HepG2 (cell line): ENCODE results near the gene CALR. TPM values are rescaled to one million over a fixed set of nuclear protein-coding genes. Genes with fewer than 3 reads are reported as not detected.

Experiments
- CENPT ChIP-seq: sonication (generic); formaldehyde crosslinking; IDR thresholded peaks from 2 replicates; pipeline ENCODE4 v1.8.0; 2022; ENCODE audit warnings: low read depth, mild to moderate bottlenecking, moderate library complexity, missing genetic modification reagents
- EHMT2 ChIP-seq: fragments of 200-600 bp; sonication (generic); IDR thresholded peaks from 2 replicates; pipeline ENCODE4 v1.7.0; 2017; ENCODE audit warnings: antibody characterized with exemption, low read depth, low read length, borderline replicate concordance
- EP300 ChIP-seq, 3 experiments: sonication (generic) in 1 of 3; formaldehyde crosslinking in 1 of 3; IDR thresholded peaks; 2 replicates each; pipeline versions ENCODE4 v1.5.1 to v1.6.1; 2011 to 2020; ENCODE audit warnings: low read depth in 2 of 3, low read length in 2 of 3, borderline replicate concordance in 1 of 3, improper control_type of control experiment in 1 of 3, mild to moderate bottlenecking in 1 of 3, missing genetic modification reagents in 1 of 3, moderate library complexity in 1 of 3
- GABPA ChIP-seq, 2 experiments: IDR thresholded peaks; 2 replicates each; pipeline ENCODE4 v1.6.1; 2011 to 2016; ENCODE audit warnings: low read depth in 2 of 2, low read length in 1 of 2, missing biosample characterization in 1 of 2, missing genetic modification characterization in 1 of 2
- JARID2 ChIP-seq: sonication (generic); formaldehyde crosslinking; IDR thresholded peaks from 2 replicates; pipeline ENCODE4 v1.8.1; 2023; ENCODE audit warnings: missing genetic modification reagents, inconsistent platforms; ENCODE audit not compliant: insufficient replicate concordance
- KDM5A ChIP-seq: fragments of 200-600 bp; sonication (generic); IDR thresholded peaks from 2 replicates; pipeline ENCODE4 v1.7.0; 2018; ENCODE audit warnings: antibody characterized with exemption, mild to moderate bottlenecking, low read length, borderline replicate concordance
- SMAD3 ChIP-seq: sonication (generic); formaldehyde crosslinking; IDR thresholded peaks from 2 replicates; pipeline ENCODE4 v1.4.0; 2020; ENCODE audit warnings: missing genetic modification reagents
- SRF ChIP-seq: IDR thresholded peaks from 2 replicates; pipeline ENCODE4 v1.6.1; 2011; ENCODE audit warnings: mild to moderate bottlenecking, low read depth, low read length, moderate library complexity
- TOE1 ChIP-seq: sonication (generic); formaldehyde crosslinking; IDR thresholded peaks from 2 replicates; pipeline ENCODE4 v1.4.0; 2020; ENCODE audit warnings: mild to moderate bottlenecking, missing genetic modification reagents
- ZNF101 ChIP-seq: sonication (generic); formaldehyde crosslinking; IDR thresholded peaks from 2 replicates; pipeline ENCODE4 v1.4.0; 2020; ENCODE audit warnings: mild to moderate bottlenecking, low read depth, missing genetic modification reagents, borderline replicate concordance
- polyA plus RNA-seq, 8 experiments: library from polyadenylated mRNA; depleted of rRNA in 3 of 8; stranded (reverse) in 7 of 8; unstranded in 1 of 8; fragments of >200 nt; fragmentation: Illumina TruSeq in 4 of 8; extraction: Trizol in 4 of 8; gene quantifications; 2 replicates each; pipeline versions ENCODE4 v1.2.1 to v1.2.3, GENCODE V29; 2011 to 2016; ENCODE audit warnings: low read depth in 4 of 8, missing spikeins in 1 of 8, mixed read lengths in 1 of 8; ENCODE audit not compliant: insufficient read depth in 1 of 8
- total RNA-seq, 5 experiments: library from RNA; depleted of rRNA; stranded (reverse); fragments of >200 nt; fragmentation: Illumina TruSeq; extraction: Trizol; gene quantifications; 2 replicates each; pipeline ENCODE4 v1.2.3, GENCODE V29; 2016; ENCODE audit warnings: low read depth in 1 of 5
- TF ChIP-seq, protein P1 (sequence below): sonication (generic); formaldehyde crosslinking; IDR thresholded peaks from 2 replicates; pipeline ENCODE4 v1.5.0; 2020; ENCODE audit warnings: mild to moderate bottlenecking, missing genetic modification reagents
- TF ChIP-seq, protein P2 (sequence below): sonication (generic); formaldehyde crosslinking; IDR thresholded peaks from 2 replicates; pipeline ENCODE4 v1.9.0; 2022; ENCODE audit warnings: low read depth, missing genetic modification reagents
- TF ChIP-seq, protein P3 (sequence below): sonication (generic); formaldehyde crosslinking; IDR thresholded peaks from 2 replicates; pipeline ENCODE4 v1.4.0; 2020; ENCODE audit warnings: mild to moderate bottlenecking, low read depth, missing genetic modification reagents
- TF ChIP-seq, protein P4 (sequence below): sonication (generic); formaldehyde crosslinking; IDR thresholded peaks from 2 replicates; pipeline ENCODE4 v1.4.0; 2020; ENCODE audit warnings: low read depth, mild to moderate bottlenecking, missing genetic modification reagents
- TF ChIP-seq, protein P5 (sequence below): sonication (generic); formaldehyde crosslinking; IDR thresholded peaks from 2 replicates; pipeline ENCODE4 v1.4.0; 2020; ENCODE audit warnings: missing genetic modification reagents

Gene CALR
- total and polyA plus RNA-seq, 2 of the 13 experiments (the other 11 are each of a cell fraction or from before 2014, with no cell fraction given): 898 to 934 TPM

DNA sequence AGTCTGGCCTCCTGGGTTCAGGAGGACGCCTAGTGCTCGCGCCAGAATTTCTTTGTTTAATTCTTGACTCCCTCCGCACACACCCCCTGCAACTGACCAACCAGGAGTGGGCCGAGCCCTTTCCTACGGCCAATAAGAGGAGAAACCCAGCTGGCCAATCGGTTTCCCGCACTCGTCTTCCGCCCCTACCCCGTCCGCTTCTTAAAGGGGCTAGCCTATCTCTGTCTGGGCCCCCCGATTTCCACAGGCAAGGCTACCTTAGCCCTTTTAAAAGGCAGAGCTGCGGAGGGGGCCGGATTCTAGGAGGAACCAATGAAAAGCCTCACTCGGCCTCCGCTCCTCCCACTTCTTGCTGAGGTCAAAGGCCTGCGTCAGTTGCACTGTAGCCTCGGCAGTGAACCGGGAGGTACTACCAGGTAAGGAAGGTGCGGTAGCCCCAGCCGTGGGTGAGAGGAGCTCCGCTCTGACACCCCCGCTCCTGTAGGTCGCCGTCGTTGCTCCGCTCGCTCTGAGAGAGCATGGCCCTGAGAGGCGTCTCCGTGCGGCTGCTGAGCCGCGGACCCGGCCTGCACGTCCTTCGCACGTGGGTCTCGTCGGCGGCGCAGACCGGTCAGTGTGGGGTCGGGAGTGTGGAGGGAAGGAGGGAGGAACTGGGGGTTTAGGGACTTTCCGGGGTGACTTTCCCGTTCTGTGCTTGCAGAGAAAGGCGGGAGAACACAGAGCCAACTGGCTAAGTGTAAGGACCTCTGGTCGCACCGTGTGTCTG lies 47.4 kb upstream of the CALR start, which contains the start of gene GCDH (continued):
- TF ChIP-seq, protein P1, sequence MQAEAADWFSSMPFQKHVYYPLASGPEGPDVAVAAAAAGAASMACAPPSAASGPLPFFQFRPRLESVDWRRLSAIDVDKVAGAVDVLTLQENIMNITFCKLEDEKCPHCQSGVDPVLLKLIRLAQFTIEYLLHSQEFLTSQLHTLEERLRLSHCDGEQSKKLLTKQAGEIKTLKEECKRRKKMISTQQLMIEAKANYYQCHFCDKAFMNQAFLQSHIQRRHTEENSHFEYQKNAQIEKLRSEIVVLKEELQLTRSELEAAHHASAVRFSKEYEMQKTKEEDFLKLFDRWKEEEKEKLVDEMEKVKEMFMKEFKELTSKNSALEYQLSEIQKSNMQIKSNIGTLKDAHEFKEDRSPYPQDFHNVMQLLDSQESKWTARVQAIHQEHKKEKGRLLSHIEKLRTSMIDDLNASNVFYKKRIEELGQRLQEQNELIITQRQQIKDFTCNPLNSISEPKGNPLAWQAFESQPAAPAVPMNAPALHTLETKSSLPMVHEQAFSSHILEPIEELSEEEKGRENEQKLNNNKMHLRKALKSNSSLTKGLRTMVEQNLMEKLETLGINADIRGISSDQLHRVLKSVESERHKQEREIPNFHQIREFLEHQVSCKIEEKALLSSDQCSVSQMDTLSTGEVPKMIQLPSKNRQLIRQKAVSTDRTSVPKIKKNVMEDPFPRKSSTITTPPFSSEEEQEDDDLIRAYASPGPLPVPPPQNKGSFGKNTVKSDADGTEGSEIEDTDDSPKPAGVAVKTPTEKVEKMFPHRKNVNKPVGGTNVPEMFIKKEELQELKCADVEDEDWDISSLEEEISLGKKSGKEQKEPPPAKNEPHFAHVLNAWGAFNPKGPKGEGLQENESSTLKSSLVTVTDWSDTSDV: no peak
- TF ChIP-seq, protein P2, sequence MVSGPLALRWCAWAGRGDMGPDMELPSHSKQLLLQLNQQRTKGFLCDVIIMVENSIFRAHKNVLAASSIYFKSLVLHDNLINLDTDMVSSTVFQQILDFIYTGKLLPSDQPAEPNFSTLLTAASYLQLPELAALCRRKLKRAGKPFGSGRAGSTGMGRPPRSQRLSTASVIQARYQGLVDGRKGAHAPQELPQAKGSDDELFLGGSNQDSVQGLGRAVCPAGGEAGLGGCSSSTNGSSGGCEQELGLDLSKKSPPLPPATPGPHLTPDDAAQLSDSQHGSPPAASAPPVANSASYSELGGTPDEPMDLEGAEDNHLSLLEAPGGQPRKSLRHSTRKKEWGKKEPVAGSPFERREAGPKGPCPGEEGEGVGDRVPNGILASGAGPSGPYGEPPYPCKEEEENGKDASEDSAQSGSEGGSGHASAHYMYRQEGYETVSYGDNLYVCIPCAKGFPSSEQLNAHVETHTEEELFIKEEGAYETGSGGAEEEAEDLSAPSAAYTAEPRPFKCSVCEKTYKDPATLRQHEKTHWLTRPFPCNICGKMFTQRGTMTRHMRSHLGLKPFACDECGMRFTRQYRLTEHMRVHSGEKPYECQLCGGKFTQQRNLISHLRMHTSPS (CRISPR knock-in tag): no peak
- TF ChIP-seq ZNF101 (CRISPR knock-in tag) (no peak), JARID2 (CRISPR knock-in tag) (no peak), SMAD3 (CRISPR knock-in tag) (no peak), GABPA (IDR thresholded peaks at IDR 0.05; ENCODE audit: low read depth, low read length) (no peak), GABPA (CRISPR knock-in tag; IDR thresholded peaks at IDR 0.05; ENCODE audit: low read depth) (peak; percentile 69; the same call in 1 of the 2 replicates), CENPT (CRISPR knock-in tag) (no peak), SRF (0 out of 2 replicates have a peak, but pooled peaks have one; percentile 16), EHMT2 (no peak), KDM5A (peak; percentile 84), TOE1 (no peak), EP300 (IDR thresholded peaks at IDR 0.05; ENCODE audit: low read depth in 2 of 2, low read length in 2 of 2) (no peak), EP300 (CRISPR knock-in tag; IDR thresholded peaks at IDR 0.05; ENCODE audit: borderline replicate concordance) (no peak)
- TF ChIP-seq, protein P3, sequence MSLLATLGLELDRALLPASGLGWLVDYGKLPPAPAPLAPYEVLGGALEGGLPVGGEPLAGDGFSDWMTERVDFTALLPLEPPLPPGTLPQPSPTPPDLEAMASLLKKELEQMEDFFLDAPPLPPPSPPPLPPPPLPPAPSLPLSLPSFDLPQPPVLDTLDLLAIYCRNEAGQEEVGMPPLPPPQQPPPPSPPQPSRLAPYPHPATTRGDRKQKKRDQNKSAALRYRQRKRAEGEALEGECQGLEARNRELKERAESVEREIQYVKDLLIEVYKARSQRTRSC (CRISPR knock-in tag): no peak; the same call in 1 of the 2 replicates
- TF ChIP-seq, protein P4, sequence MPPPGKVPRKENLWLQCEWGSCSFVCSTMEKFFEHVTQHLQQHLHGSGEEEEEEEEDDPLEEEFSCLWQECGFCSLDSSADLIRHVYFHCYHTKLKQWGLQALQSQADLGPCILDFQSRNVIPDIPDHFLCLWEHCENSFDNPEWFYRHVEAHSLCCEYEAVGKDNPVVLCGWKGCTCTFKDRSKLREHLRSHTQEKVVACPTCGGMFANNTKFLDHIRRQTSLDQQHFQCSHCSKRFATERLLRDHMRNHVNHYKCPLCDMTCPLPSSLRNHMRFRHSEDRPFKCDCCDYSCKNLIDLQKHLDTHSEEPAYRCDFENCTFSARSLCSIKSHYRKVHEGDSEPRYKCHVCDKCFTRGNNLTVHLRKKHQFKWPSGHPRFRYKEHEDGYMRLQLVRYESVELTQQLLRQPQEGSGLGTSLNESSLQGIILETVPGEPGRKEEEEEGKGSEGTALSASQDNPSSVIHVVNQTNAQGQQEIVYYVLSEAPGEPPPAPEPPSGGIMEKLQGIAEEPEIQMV: peak; percentile 73
- TF ChIP-seq, protein P5, sequence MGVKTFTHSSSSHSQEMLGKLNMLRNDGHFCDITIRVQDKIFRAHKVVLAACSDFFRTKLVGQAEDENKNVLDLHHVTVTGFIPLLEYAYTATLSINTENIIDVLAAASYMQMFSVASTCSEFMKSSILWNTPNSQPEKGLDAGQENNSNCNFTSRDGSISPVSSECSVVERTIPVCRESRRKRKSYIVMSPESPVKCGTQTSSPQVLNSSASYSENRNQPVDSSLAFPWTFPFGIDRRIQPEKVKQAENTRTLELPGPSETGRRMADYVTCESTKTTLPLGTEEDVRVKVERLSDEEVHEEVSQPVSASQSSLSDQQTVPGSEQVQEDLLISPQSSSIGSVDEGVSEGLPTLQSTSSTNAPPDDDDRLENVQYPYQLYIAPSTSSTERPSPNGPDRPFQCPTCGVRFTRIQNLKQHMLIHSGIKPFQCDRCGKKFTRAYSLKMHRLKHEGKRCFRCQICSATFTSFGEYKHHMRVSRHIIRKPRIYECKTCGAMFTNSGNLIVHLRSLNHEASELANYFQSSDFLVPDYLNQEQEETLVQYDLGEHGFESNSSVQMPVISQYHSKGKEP: no peak
